ENCODE results near the gene DPP6.

DNA sequence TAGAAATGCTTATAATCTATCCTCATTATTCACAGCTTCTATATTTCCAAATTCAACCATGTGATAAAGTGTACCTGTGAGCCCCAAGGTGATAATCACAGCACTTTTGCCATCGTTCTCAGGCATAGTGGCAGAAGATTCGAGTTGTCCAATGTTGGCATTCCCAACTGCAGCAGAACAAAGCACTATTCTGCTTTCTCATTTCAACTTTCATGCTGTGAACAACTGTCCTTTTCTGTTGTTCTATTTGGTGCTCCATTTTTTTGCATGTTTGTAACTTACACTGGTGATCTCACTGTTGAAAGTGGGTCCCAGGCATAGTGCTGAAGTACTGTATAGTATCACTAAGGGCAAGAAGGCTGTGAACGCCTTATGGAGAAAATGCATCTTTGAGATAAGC lies 512.5 kb downstream of the DPP6 start:
- TF ChIP-seq, protein P1, sequence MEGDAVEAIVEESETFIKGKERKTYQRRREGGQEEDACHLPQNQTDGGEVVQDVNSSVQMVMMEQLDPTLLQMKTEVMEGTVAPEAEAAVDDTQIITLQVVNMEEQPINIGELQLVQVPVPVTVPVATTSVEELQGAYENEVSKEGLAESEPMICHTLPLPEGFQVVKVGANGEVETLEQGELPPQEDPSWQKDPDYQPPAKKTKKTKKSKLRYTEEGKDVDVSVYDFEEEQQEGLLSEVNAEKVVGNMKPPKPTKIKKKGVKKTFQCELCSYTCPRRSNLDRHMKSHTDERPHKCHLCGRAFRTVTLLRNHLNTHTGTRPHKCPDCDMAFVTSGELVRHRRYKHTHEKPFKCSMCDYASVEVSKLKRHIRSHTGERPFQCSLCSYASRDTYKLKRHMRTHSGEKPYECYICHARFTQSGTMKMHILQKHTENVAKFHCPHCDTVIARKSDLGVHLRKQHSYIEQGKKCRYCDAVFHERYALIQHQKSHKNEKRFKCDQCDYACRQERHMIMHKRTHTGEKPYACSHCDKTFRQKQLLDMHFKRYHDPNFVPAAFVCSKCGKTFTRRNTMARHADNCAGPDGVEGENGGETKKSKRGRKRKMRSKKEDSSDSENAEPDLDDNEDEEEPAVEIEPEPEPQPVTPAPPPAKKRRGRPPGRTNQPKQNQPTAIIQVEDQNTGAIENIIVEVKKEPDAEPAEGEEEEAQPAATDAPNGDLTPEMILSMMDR (IDR thresholded peaks at IDR 0.05): no peak
- no peak for TF ChIP-seq POLR2A (IDR thresholded peaks at IDR 0.05)
- TF ChIP-seq EP300 (IDR thresholded peaks at IDR 0.05): no peak

Measured in tibial nerve (tissue), 4 donors.